SK-N-SH treated with all-trans-retinoic acid at 6 μM for 48 hours (cell line): ENCODE data around the gene PIGU.

Experiments
- ATAC-seq: fragments of 200-7000 bp; cut with Tn5 transposase; 3 replicates; pipeline ENCODE4 v1.9.1; 2020; ENCODE audit warnings: mild to moderate bottlenecking, moderate library complexity
- ARNTL ChIP-seq: fragments of 450-650 bp; formaldehyde crosslinking; IDR thresholded peaks from 2 replicates; pipeline ENCODE4 v1.5.0; 2020; ENCODE audit warnings: low read depth, mild to moderate bottlenecking, moderate library complexity, borderline replicate concordance
- BACH2 ChIP-seq: fragments of 250-450 bp; sonication (Bioruptor Pico); IDR thresholded peaks from 2 replicates; pipeline ENCODE4 v1.9.0; 2021; ENCODE audit warnings: mild to moderate bottlenecking, borderline replicate concordance
- ESRRG ChIP-seq: fragments of 250-450 bp; sonication (Bioruptor Pico); IDR thresholded peaks from 2 replicates; pipeline ENCODE4 v1.6.1; 2021; ENCODE audit warnings: mild to moderate bottlenecking
- ISL1 ChIP-seq: fragments of 250-450 bp; sonication (Bioruptor Pico); IDR thresholded peaks from 2 replicates; pipeline ENCODE4 v2.1.2; 2022; ENCODE audit warnings: mild to moderate bottlenecking, moderate library complexity
- OSR1 ChIP-seq: fragments of 250-450 bp; sonication (Bioruptor Pico); IDR thresholded peaks from 2 replicates; pipeline ENCODE4 v1.8.0; 2022; ENCODE audit warnings: moderate library complexity, mild to moderate bottlenecking, inconsistent platforms
- PPARA ChIP-seq: fragments of 250-450 bp; sonication (Bioruptor Pico); IDR thresholded peaks from 2 replicates; pipeline ENCODE4 v1.5.0; 2020; ENCODE audit warnings: mild to moderate bottlenecking, borderline replicate concordance
- RARB ChIP-seq: fragments of 250-450 bp; sonication (Bioruptor Pico); IDR thresholded peaks from 2 replicates; pipeline ENCODE4 v1.8.0; 2021; ENCODE audit warnings: mild to moderate bottlenecking, moderate library complexity
- TCF4 ChIP-seq: fragments of 250-450 bp; sonication (Bioruptor Pico); IDR thresholded peaks from 2 replicates; pipeline ENCODE4 v1.8.0; 2021; ENCODE audit warnings: mild to moderate bottlenecking, moderate library complexity, borderline replicate concordance
- TOX ChIP-seq: fragments of 250-450 bp; sonication (Bioruptor Pico); IDR thresholded peaks from 2 replicates; pipeline ENCODE4 v1.8.0; 2021; ENCODE audit warnings: mild to moderate bottlenecking, moderate library complexity, borderline replicate concordance
- ZC3H10 ChIP-seq: fragments of 250-450 bp; sonication (Bioruptor Pico); IDR thresholded peaks from 2 replicates; pipeline ENCODE4 v1.5.1; 2021; ENCODE audit warnings: mild to moderate bottlenecking, moderate library complexity
- ZFP3 ChIP-seq: fragments of 250-450 bp; sonication (Bioruptor Pico); IDR thresholded peaks from 2 replicates; pipeline ENCODE4 v1.5.0; 2020; ENCODE audit warnings: mild to moderate bottlenecking, moderate library complexity
- ZFP30 ChIP-seq: fragments of 450-650 bp; formaldehyde crosslinking; IDR thresholded peaks from 2 replicates; pipeline ENCODE4 v1.5.0; 2022; ENCODE audit warnings: mild to moderate bottlenecking, moderate library complexity
- ZNF565 ChIP-seq: fragments of 450-650 bp; formaldehyde crosslinking; conservative IDR thresholded peaks from 2 replicates; pipeline ENCODE4 v1.5.0; 2020; ENCODE audit warnings: low read depth, mild to moderate bottlenecking, moderate library complexity
- ZNF70 ChIP-seq: fragments of 450-650 bp; formaldehyde crosslinking; IDR thresholded peaks from 2 replicates; pipeline ENCODE4 v1.5.0; 2020; ENCODE audit warnings: mild to moderate bottlenecking, moderate library complexity
- TF ChIP-seq, protein P1 (sequence below): fragments of 250-450 bp; sonication (Bioruptor Pico); IDR thresholded peaks from 2 replicates; pipeline ENCODE4 v1.5.1; 2021; ENCODE audit warnings: mild to moderate bottlenecking, moderate library complexity
- TF ChIP-seq, protein P2 (sequence below): fragments of 250-450 bp; sonication (Bioruptor Pico); IDR thresholded peaks from 2 replicates; pipeline ENCODE4 v1.8.0; 2021; ENCODE audit warnings: low read depth, mild to moderate bottlenecking, moderate library complexity, borderline replicate concordance
- TF ChIP-seq, protein P3 (sequence below): fragments of 250-450 bp; sonication (Bioruptor Pico); IDR thresholded peaks from 2 replicates; pipeline ENCODE4 v1.5.1; 2020; ENCODE audit warnings: low read depth, mild to moderate bottlenecking, moderate library complexity
- TF ChIP-seq, protein P4 (sequence below): fragments of 250-450 bp; sonication (Bioruptor Pico); IDR thresholded peaks from 2 replicates; pipeline ENCODE4 v1.5.0; 2020; ENCODE audit warnings: mild to moderate bottlenecking, moderate library complexity
- TF ChIP-seq, protein P5 (sequence below): fragments of 250-450 bp; sonication (Bioruptor Pico); IDR thresholded peaks from 2 replicates; pipeline ENCODE4 v1.8.0; 2020; ENCODE audit warnings: mild to moderate bottlenecking, moderate library complexity, borderline replicate concordance

PIGU gene

DNA sequence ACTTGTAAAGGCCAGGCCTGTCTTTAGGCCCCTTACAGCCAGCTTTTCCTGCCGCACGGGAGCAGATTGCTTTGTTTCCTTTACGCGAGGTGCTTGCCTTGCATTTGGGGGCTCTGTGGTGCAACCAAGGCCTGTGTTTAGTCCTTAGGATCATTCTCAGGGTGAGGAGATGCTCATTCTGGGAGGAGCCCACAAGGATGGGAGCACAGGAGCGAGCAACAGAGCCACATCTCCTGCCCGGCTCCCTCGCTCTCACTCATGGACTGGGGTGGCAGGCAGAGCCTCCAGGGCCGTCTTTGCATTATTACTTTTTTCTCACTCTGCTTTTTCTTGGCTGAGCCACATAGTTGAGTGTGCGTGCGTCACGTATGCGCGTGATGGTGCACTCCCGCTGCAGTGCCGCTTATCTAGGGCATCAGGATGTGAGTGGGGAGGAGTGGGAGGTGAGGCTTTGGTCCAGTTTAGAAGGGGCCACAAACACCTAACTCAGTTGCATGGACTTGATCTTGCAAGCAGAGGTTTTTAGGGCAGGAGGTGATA is 141.5 kb downstream of the PIGU start:
- ATAC-seq: no peak
- no peak for TF ChIP-seq ZC3H10 (CRISPR knock-in tag)
- TF ChIP-seq TCF4 (CRISPR knock-in tag): no peak
- TF ChIP-seq PPARA (CRISPR knock-in tag): no peak
- TF ChIP-seq, protein P1, sequence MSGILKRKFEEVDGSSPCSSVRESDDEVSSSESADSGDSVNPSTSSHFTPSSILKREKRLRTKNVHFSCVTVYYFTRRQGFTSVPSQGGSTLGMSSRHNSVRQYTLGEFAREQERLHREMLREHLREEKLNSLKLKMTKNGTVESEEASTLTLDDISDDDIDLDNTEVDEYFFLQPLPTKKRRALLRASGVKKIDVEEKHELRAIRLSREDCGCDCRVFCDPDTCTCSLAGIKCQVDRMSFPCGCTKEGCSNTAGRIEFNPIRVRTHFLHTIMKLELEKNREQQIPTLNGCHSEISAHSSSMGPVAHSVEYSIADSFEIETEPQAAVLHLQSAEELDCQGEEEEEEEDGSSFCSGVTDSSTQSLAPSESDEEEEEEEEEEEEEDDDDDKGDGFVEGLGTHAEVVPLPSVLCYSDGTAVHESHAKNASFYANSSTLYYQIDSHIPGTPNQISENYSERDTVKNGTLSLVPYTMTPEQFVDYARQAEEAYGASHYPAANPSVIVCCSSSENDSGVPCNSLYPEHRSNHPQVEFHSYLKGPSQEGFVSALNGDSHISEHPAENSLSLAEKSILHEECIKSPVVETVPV (CRISPR knock-in tag): no peak
- TF ChIP-seq ZNF565 (CRISPR knock-in tag): no peak
- no peak for TF ChIP-seq ZFP3 (CRISPR knock-in tag)
- no peak for TF ChIP-seq ZFP30

DNA sequence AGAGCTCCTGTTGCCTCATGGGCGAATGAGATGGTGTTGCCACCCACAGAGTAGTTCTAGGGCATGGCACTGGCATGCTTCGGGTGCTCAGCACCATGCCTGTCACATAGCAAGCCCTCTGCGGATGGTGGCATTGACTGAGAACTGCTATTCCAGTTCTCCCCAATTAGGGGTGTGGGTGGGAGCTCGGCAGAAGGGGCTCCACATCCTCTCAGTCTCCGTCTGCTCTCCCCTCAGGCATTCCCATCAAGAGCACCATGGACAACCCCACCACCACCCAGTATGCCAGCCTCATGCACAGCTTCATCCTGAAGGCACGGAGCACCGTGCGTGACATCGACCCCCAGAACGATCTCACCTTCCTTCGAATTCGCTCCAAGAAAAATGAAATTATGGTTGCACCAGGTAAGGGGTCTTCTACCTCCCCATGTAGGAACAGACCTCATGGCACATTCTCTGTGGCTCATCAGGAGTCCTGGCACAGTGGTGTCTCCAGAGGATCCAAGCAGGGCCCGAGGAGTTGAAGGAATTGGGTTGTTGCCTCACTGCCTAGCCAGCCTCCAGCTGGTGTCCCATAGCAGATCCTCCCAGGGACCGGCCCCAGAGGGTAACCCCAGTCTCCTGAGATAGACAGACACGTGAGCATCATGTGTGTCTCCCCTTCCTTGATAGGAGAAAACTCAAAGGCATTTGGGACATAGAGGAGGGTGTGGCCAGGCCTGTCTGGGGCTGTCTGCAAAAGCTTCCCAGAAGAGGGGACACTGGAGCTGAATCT is 142.3 kb downstream of the PIGU start:
- ATAC-seq: no peak

DNA sequence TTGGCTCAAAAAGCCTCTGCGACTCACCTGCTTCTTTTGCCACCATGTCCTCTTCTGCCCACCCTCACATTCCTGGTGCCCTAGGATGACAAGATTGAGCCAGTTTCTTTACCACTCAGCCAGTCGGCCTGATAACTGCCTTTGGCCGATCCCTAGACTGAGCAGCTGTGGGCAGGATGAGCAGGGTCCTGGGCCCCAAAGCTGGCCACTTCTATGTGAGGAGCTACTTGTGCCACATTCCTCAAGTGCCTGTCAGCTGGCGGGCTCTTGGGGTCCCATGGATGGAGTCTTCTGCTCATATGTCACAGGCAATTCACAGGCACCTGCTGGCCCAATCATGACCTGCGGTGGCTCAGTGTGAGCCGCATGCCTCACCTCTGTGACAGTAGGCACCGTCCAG is 144.1 kb downstream of the PIGU start:
- no peak for ATAC-seq
- TF ChIP-seq TCF4 (CRISPR knock-in tag): no peak
- TF ChIP-seq RARB (CRISPR knock-in tag): no peak
- TF ChIP-seq, protein P2, sequence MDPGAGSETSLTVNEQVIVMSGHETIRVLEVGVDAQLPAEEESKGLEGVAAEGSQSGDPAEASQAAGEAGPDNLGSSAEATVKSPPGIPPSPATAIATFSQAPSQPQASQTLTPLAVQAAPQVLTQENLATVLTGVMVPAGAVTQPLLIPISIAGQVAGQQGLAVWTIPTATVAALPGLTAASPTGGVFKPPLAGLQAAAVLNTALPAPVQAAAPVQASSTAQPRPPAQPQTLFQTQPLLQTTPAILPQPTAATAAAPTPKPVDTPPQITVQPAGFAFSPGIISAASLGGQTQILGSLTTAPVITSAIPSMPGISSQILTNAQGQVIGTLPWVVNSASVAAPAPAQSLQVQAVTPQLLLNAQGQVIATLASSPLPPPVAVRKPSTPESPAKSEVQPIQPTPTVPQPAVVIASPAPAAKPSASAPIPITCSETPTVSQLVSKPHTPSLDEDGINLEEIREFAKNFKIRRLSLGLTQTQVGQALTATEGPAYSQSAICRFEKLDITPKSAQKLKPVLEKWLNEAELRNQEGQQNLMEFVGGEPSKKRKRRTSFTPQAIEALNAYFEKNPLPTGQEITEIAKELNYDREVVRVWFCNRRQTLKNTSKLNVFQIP (CRISPR knock-in tag): no peak
- TF ChIP-seq ZC3H10 (CRISPR knock-in tag): no peak
- no peak for TF ChIP-seq TOX
- TF ChIP-seq, protein P3, sequence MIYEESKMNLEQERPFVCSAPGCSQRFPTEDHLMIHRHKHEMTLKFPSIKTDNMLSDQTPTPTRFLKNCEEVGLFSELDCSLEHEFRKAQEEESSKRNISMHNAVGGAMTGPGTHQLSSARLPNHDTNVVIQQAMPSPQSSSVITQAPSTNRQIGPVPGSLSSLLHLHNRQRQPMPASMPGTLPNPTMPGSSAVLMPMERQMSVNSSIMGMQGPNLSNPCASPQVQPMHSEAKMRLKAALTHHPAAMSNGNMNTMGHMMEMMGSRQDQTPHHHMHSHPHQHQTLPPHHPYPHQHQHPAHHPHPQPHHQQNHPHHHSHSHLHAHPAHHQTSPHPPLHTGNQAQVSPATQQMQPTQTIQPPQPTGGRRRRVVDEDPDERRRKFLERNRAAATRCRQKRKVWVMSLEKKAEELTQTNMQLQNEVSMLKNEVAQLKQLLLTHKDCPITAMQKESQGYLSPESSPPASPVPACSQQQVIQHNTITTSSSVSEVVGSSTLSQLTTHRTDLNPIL (CRISPR knock-in tag): no peak
- no peak for TF ChIP-seq OSR1 (CRISPR knock-in tag)
- no peak for TF ChIP-seq ZNF70 (CRISPR knock-in tag)
- TF ChIP-seq ARNTL (CRISPR knock-in tag): no peak
- TF ChIP-seq ESRRG (CRISPR knock-in tag): no peak
- TF ChIP-seq, protein P4, sequence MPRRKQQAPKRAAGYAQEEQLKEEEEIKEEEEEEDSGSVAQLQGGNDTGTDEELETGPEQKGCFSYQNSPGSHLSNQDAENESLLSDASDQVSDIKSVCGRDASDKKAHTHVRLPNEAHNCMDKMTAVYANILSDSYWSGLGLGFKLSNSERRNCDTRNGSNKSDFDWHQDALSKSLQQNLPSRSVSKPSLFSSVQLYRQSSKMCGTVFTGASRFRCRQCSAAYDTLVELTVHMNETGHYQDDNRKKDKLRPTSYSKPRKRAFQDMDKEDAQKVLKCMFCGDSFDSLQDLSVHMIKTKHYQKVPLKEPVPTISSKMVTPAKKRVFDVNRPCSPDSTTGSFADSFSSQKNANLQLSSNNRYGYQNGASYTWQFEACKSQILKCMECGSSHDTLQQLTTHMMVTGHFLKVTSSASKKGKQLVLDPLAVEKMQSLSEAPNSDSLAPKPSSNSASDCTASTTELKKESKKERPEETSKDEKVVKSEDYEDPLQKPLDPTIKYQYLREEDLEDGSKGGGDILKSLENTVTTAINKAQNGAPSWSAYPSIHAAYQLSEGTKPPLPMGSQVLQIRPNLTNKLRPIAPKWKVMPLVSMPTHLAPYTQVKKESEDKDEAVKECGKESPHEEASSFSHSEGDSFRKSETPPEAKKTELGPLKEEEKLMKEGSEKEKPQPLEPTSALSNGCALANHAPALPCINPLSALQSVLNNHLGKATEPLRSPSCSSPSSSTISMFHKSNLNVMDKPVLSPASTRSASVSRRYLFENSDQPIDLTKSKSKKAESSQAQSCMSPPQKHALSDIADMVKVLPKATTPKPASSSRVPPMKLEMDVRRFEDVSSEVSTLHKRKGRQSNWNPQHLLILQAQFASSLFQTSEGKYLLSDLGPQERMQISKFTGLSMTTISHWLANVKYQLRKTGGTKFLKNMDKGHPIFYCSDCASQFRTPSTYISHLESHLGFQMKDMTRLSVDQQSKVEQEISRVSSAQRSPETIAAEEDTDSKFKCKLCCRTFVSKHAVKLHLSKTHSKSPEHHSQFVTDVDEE (CRISPR knock-in tag): no peak
- TF ChIP-seq PPARA (CRISPR knock-in tag): no peak
- no peak for TF ChIP-seq ZFP3 (CRISPR knock-in tag)
- TF ChIP-seq, protein P1 (CRISPR knock-in tag): no peak
- no peak for TF ChIP-seq ISL1
- TF ChIP-seq BACH2 (CRISPR knock-in tag): no peak

More for the DNA sequence above, 142.3 kb downstream of the PIGU start:
- no peak for TF ChIP-seq ZFP3 (CRISPR knock-in tag)
- TF ChIP-seq, protein P1 (CRISPR knock-in tag): no peak
- no peak for TF ChIP-seq ZNF70 (CRISPR knock-in tag)
- TF ChIP-seq, protein P5, sequence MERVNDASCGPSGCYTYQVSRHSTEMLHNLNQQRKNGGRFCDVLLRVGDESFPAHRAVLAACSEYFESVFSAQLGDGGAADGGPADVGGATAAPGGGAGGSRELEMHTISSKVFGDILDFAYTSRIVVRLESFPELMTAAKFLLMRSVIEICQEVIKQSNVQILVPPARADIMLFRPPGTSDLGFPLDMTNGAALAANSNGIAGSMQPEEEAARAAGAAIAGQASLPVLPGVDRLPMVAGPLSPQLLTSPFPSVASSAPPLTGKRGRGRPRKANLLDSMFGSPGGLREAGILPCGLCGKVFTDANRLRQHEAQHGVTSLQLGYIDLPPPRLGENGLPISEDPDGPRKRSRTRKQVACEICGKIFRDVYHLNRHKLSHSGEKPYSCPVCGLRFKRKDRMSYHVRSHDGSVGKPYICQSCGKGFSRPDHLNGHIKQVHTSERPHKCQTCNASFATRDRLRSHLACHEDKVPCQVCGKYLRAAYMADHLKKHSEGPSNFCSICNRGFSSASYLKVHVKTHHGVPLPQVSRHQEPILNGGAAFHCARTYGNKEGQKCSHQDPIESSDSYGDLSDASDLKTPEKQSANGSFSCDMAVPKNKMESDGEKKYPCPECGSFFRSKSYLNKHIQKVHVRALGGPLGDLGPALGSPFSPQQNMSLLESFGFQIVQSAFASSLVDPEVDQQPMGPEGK (CRISPR knock-in tag): no peak
- TF ChIP-seq, protein P3 (CRISPR knock-in tag): no peak
